Immature natural killer cell (primary cell): ENCODE results near the gene ZBTB16. TPM values are rescaled to one million over a fixed set of nuclear protein-coding genes. Genes with fewer than 3 reads are reported as not detected.

Experiments used
- DNase-seq, 3 donors: peaks; one replicate each; pipeline ENCODE4 v3.0.0; 2022; ENCODE audit warnings: mixed read lengths in 1 of 3
- H3K27ac Mint-ChIP-seq, 6 donors: one replicate each; pipeline ENCODE4 v1.8.0; 2020; ENCODE audit warnings: mixed read lengths in 6 of 6, mild to moderate bottlenecking in 5 of 6, inconsistent platforms in 4 of 6, moderate library complexity in 3 of 6
- H3K27me3 Mint-ChIP-seq, 3 donors: one replicate each; pipeline ENCODE4 v1.8.0; 2020 to 2021; ENCODE audit warnings: low read depth in 3 of 3, mild to moderate bottlenecking in 3 of 3, mixed read lengths in 3 of 3, moderate library complexity in 3 of 3, inconsistent platforms in 1 of 3
- H3K36me3 Mint-ChIP-seq, 3 donors: one replicate each; pipeline ENCODE4 v1.8.0; 2020; ENCODE audit warnings: mixed read lengths in 3 of 3, inconsistent platforms in 2 of 3, mild to moderate bottlenecking in 2 of 3
- H3K4me1 Mint-ChIP-seq, 2 donors: one replicate each; pipeline ENCODE4 v1.8.0; 2020; ENCODE audit warnings: inconsistent platforms in 2 of 2, mild to moderate bottlenecking in 2 of 2, mixed read lengths in 2 of 2, moderate library complexity in 1 of 2
- H3K4me3 Mint-ChIP-seq, 5 donors: one replicate each; pipeline ENCODE4 v1.8.0; 2020; ENCODE audit warnings: mild to moderate bottlenecking in 5 of 5, mixed read lengths in 5 of 5, inconsistent platforms in 3 of 5, moderate library complexity in 3 of 5
- H3K9me3 Mint-ChIP-seq, 6 donors: one replicate each; pipeline ENCODE4 v1.8.0; 2020; ENCODE audit warnings: mild to moderate bottlenecking in 6 of 6, mixed read lengths in 6 of 6, inconsistent platforms in 4 of 6, moderate library complexity in 3 of 6
- polyA plus RNA-seq, 3 donors: library from polyadenylated mRNA; unstranded; fragments of 300-500 nt; fragmentation: Illumina TruSeq; gene quantifications; one replicate each; pipeline ENCODE4 v1.2.3, GENCODE V29; 2021

ZBTB16 gene
- polyA plus RNA-seq, 3 donors from 2014 or later: 90.4 to 197 (median 92.5) TPM

DNA sequence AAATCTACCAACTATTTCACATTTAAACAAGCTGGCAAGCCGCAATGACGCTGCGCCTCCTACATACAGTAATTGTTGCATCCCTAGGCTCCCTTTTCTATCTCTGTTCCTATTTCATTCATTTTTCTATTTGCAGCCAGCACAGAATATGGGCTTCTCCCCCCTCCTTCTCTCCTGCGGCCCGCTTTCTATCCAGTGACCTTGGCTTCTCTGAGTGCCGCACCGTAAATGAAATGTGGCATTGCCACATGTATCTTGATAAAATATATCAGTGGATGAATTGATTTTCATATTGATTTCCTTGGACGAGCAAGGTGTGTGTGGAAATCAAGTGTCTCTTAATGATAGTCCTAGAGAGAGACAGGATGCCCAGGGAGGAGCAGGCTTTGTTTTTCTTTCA lies 70.2 kb downstream of the ZBTB16 start:
- peaks cover 0 to 4% (median 2%) of the 10 kb centered on the region in 3 donors for H3K27me3 Mint-ChIP-seq
- H3K36me3 Mint-ChIP-seq: peaks cover 0 to 23% (median 4%) of the 10 kb centered on the region in 3 donors
- H3K4me1 Mint-ChIP-seq: peaks cover 94 to 100% of the 10 kb centered on the region in 2 donors
- no peak for DNase-seq
- peak overlapping the region; percentile 86 to 96 (median 91) for H3K27ac Mint-ChIP-seq
- H3K4me3 Mint-ChIP-seq: peak overlapping the region; percentile 51 to 78 (median 75)
- no peaks in the 10 kb centered on the region for H3K9me3 Mint-ChIP-seq

DNA sequence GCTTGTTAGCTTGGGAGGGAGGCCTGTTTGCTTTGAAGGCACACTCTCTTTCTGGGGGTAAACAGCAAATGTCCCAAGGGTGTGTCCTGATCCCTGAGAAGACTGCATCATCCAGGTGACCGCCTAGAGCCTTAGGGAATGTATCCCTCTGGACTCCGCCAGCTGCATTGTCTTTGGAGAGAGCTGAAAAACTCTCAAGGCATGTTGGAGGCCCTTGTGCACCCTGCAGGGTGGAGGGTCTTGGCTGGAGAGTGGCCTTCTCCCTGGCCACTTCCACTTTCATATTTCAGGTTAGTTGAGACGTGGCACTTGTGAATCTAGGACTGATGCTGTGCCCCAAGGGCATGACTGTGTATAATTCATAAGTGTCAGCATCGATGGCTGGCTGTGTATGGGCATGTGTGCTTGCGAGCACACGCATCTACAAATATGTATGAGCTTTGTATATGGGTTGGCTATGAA lies 70.6 kb downstream of the ZBTB16 start:
- H3K4me3 Mint-ChIP-seq: peak overlapping the region; percentile 51 to 78 (median 75)
- peaks cover 0 to 4% (median 2%) of the 10 kb centered on the region in 3 donors for H3K27me3 Mint-ChIP-seq
- peaks cover 0 to 18% (median 4%) of the 10 kb centered on the region in 3 donors for H3K36me3 Mint-ChIP-seq
- H3K4me1 Mint-ChIP-seq: peaks cover 96 to 100% of the 10 kb centered on the region in 2 donors
- H3K9me3 Mint-ChIP-seq: no peaks in the 10 kb centered on the region
- H3K27ac Mint-ChIP-seq: peak overlapping the region; percentile 86 to 96 (median 91)
- DNase-seq: no peak

DNA sequence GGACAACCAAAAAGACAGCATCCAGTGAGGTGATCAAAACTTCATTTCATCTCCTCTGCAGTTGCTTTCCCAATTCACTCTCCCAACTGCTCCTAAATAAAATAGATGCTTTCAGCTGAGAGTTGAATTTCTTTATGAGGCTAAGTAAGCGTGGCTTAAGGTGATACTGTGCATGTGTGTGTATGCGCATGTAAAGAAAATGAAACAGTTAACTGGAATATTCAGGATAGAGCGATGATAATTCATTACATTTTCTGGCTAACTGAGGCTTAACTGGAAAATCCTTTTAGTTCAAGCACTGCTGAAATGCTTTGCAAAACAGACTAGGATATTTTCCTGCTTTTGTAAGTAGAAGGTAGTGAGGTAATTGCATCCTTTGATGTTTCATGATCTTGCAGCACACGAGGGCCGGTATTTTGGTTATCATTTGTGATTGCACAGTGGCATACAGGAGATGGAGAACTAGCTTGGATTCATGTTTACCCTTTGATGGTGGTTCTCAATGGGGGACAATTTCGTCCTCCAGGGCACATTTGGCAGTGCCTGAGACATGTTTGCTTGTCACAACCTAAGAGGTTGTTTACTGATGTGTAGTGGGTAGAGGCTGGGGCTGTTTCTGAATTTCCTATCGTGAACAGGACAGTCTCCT lies 71.2 kb downstream of the ZBTB16 start:
- Mint-ChIP-seq H3K4me3 (peak overlapping the region; percentile 51 to 78 (median 75)), H3K27me3 (peaks cover 0 to 4% (median 2%) of the 10 kb centered on the region in 3 donors), H3K27ac (peak overlapping the region; percentile 86 to 96 (median 91)), H3K4me1 (peaks cover 96 to 100% of the 10 kb centered on the region in 2 donors), H3K36me3 (peaks cover 0 to 16% (median 4%) of the 10 kb centered on the region in 3 donors), H3K9me3 (no peaks in the 10 kb centered on the region)
- no peak for DNase-seq

DNA sequence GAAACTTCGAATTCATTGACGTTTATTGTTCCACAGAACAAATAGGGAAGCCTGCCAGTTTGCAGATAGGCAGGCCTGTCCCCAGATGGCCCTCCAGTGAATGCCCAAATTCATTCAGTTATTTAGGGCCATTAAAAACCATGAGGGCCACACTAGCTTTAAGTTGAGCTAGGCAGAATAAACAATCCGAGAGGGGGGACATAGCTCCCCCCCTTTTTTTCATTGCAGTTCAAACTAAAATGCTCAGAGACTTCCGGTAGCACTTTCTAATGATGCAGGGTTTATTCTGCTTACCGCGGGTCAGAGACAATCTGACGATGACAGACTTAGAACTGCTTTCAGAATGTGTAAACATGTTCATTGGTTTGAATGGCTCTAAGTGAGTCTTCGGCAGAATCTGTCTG lies 72.0 kb downstream of the ZBTB16 start:
- Mint-ChIP-seq H3K36me3 (peaks cover 0 to 9% (median under 1%) of the 10 kb centered on the region in 3 donors), H3K27me3 (peaks cover 0 to 4% (median 2%) of the 10 kb centered on the region in 3 donors), H3K4me1 (peaks cover 98 to 100% of the 10 kb centered on the region in 2 donors), H3K27ac (peak overlapping the region; percentile 86 to 96 (median 91)), H3K4me3 (peak overlapping the region; percentile 51 to 76 (median 68)), H3K9me3 (no peaks in the 10 kb centered on the region)
- peak; percentile 62 to 69 (median 67) for DNase-seq

DNA sequence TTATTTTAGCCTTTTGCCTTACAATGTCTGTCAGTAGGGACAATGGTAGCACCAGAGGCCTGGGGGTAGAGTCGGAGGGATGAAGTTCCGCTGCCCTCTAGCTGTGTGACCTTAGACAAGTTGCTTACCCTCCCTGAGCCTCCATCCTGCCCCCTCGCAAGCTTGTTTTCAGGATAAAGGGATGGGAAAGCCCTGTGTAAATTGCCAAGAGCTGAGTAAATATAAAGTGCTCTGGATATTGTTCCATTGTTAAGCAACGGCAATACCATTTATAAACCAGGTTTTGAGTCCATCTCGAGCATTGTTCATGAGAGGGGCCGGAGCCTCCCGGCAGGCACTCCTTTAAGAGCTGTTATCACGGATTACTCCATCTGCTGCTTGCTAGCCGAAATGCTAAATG lies 72.9 kb downstream of the ZBTB16 start:
- H3K27ac Mint-ChIP-seq: peak overlapping the region; percentile 86 to 96 (median 91)
- DNase-seq: no peak
- H3K36me3 Mint-ChIP-seq: no peaks in the 10 kb centered on the region
- peaks cover 98 to 100% of the 10 kb centered on the region in 2 donors for H3K4me1 Mint-ChIP-seq
- peaks cover 0 to 4% (median 2%) of the 10 kb centered on the region in 3 donors for H3K27me3 Mint-ChIP-seq
- H3K4me3 Mint-ChIP-seq: peak overlapping the region in 3 of 5 donors; percentile 5 to 53 (median 8)
- no peaks in the 10 kb centered on the region for H3K9me3 Mint-ChIP-seq

DNA sequence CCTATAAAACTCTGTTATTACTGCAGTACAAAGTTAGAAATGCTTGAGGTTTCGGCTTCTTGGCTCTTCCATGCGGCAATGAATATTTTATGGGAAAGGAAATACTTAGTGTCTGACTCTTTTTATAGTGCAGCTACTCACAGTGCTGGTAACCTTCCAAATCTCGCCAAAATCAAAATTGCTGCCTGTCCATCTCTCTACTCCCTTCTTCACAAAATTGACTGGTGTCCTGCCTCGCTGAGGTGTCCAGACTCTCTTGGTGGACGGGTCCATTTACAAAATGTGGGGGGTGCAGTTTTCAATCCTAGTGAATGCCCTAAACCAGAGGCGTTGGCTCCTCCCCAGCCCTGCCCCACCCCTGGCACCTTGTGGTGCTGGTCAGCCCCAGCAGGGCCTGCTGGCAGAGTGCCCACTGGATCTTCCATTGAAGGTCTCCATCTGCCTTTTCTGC lies 73.5 kb downstream of the ZBTB16 start:
- Mint-ChIP-seq H3K27ac (peak overlapping the region; percentile 66 to 96 (median 89)), H3K9me3 (no peaks in the 10 kb centered on the region), H3K27me3 (peaks cover 0 to 7% (median 2%) of the 10 kb centered on the region in 3 donors), H3K4me1 (peaks cover 99 to 100% of the 10 kb centered on the region in 2 donors), H3K36me3 (no peaks in the 10 kb centered on the region), H3K4me3 (no peak overlapping the region)
- DNase-seq: no peak

DNA sequence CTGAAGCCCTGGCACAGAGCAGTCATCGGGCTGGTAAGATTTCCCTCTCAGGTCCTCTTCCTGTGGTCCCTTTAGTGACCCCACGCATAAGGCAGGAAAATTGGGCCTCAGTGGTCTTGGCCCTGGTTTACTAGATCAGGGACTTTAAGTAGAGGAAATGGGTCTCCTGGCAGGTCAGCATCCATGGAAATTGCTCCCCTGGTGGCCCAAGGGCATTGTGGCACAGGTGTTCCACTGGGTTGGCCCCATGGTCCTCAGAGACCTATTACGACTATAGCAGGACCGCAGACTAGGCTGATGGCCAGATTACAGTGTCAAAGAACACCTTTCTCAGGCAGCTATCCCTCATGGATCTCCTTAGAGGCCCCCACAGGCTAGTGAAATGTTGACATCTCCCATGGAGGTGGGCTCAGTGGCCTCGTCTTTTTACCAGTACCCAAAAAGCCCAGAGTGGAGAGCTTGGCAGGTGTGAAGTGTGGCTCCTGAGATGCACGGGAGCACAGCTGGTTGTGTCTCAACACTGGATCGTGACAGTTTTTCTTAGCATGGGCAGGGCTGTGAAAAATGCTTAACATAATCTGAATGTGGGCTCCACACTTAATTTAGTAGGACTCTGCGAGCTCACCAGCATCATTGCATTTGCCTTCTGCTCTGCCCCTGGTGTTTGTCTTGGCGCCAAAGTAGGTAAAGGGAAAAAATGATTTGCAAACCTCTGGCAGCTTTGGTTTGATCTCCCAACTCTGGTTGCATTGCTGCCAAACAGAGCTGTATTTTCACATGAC lies 74.2 kb downstream of the ZBTB16 start:
- Mint-ChIP-seq H3K4me3 (peak overlapping the region in 2 of 5 donors; percentile 26 to 34), H3K9me3 (no peaks in the 10 kb centered on the region), H3K27ac (peak overlapping the region; percentile 73 to 92 (median 87)), H3K4me1 (peaks cover 97 to 100% of the 10 kb centered on the region in 2 donors), H3K27me3 (peaks cover 0 to 8% (median 2%) of the 10 kb centered on the region in 3 donors), H3K36me3 (no peaks in the 10 kb centered on the region)
- DNase-seq: peak in 1 of 3 donors; percentile 35

DNA sequence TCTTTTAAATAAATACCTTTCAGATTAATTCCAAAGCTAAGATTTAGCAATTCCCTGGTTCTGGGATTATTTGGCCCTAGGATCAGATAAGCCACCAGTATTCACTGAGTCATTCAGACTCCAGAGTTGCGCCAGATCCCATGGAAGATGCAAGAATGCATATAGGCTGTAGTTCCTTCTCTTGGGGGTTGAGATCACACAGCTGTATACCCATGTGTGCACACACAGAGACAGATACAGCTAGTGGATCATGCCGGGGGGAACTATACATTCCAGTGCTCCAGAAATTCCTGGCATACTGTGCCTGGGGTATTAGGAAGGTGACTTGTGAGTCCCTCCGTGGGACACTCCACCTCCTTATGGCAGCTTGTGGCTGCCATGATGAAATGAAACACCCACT lies 75.4 kb downstream of the ZBTB16 start:
- DNase-seq: no peak
- H3K4me1 Mint-ChIP-seq: peaks cover 97 to 100% of the 10 kb centered on the region in 2 donors
- H3K36me3 Mint-ChIP-seq: peaks cover 0 to 3% (median 0%) of the 10 kb centered on the region in 3 donors
- peaks cover 0 to 7% (median 3%) of the 10 kb centered on the region in 3 donors for H3K27me3 Mint-ChIP-seq
- no peaks in the 10 kb centered on the region for H3K9me3 Mint-ChIP-seq
- peak overlapping the region; percentile 1 to 92 (median 87) for H3K27ac Mint-ChIP-seq
- H3K4me3 Mint-ChIP-seq: peak overlapping the region in 1 of 5 donors; percentile 36

DNA sequence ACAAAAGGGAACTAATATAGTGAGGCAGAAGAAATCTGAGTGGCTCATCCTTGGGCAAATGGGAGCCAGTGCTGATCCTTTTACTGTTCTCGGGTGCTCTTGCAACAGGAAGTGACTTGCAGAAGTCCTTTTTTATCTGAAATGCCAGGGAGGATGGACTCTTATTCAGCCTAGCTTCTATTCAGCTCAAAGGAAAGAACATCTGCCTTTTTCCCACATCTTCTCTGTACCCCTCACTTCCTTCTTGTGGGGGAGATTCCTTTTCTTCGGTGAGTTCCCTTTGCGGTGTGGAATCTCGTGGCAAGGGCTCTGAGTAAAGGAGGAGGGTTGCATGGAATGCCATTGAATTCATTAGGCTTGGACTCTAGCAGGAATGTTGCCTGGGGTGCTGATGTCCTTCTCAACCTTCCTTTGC lies 76.2 kb downstream of the ZBTB16 start:
- peaks cover 0 to 7% (median 3%) of the 10 kb centered on the region in 3 donors for H3K27me3 Mint-ChIP-seq
- no peak for DNase-seq
- H3K9me3 Mint-ChIP-seq: no peaks in the 10 kb centered on the region
- peak overlapping the region; percentile 1 to 92 (median 87) for H3K27ac Mint-ChIP-seq
- H3K4me3 Mint-ChIP-seq: peak overlapping the region in 3 of 5 donors; percentile 14 to 64 (median 53)
- peaks cover 95 to 100% of the 10 kb centered on the region in 2 donors for H3K4me1 Mint-ChIP-seq
- peaks cover 0 to 8% (median under 1%) of the 10 kb centered on the region in 3 donors for H3K36me3 Mint-ChIP-seq

DNA sequence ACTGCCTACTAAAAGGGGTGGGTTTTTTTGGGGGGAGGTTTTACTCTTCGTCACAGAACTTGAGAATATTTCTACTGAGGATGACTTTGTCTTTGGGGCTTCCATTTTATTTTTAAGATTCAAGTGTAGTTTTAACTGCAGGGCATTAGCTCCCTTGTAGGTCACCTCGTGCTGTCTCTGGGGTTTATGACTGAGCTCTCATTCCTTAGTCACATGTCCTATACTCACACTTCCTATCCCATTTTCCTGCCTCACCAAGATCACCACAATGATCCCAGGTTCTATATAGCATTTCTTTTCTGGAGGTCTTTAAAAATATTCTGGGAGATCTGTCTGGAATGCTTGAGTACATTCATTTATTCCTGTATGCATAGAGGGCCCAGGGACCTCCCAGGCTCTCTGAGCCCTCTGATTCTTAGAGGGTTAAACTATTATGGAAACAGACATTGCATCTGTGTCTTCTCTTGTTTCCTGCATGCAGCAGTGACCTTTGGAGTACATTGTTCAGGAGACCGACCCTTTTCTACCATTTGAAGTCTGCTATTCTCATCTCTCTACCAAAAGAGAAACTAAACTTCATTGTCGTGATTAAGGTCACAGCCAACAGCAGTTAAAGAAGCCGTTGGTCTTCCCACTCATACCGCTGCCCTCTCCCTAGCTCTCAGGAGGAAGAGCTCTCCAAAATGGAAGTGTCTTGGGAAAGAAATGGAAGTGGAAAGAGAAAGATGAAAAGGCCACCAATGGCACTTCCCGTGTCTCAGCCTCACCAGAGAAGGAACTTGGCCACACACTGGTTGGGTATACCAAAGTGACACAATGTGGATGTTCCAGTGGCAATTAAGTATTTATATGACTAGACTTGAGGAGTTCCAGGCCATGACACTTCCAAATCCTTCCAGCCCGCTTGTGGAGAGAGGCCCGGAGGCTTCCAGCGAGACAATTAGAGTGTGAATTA lies 77.5 kb downstream of the ZBTB16 start:
- DNase-seq: no peak
- H3K36me3 Mint-ChIP-seq: peaks cover 5 to 9% (median 8%) of the 10 kb centered on the region in 3 donors
- H3K9me3 Mint-ChIP-seq: no peaks in the 10 kb centered on the region
- peaks cover 1 to 7% (median 3%) of the 10 kb centered on the region in 3 donors for H3K27me3 Mint-ChIP-seq
- peak overlapping the region; percentile 78 to 93 (median 90) for H3K27ac Mint-ChIP-seq
- peaks cover 95 to 100% of the 10 kb centered on the region in 2 donors for H3K4me1 Mint-ChIP-seq
- peak overlapping the region; percentile 63 to 86 (median 84) for H3K4me3 Mint-ChIP-seq

DNA sequence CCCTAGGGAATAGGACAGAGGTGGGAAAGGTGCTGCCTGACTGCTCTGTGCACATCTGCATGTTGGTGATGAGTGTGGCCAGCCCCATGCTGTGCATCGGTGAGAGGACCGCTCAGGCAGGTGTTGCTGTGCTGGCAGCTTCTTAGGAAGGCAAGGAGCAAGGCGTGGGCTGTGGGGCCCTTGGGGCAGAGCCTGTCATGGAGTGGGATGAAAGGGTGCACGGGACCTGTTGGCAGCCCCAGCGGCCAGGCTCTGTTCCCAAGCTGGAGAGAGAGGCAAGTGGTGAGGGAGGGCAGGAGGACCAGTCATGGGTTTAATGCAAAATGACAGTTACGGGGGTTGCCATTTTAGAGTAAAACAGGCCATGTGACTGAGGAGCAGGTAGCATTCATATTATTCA lies 78.3 kb downstream of the ZBTB16 start:
- Mint-ChIP-seq H3K9me3 (no peaks in the 10 kb centered on the region), H3K27me3 (peaks cover 1 to 7% (median 3%) of the 10 kb centered on the region in 3 donors), H3K4me1 (peaks cover 95 to 100% of the 10 kb centered on the region in 2 donors), H3K4me3 (peak overlapping the region; percentile 63 to 86 (median 84)), H3K27ac (peak overlapping the region; percentile 78 to 93 (median 90)), H3K36me3 (peaks cover 5 to 9% (median 8%) of the 10 kb centered on the region in 3 donors)
- no peak for DNase-seq

DNA sequence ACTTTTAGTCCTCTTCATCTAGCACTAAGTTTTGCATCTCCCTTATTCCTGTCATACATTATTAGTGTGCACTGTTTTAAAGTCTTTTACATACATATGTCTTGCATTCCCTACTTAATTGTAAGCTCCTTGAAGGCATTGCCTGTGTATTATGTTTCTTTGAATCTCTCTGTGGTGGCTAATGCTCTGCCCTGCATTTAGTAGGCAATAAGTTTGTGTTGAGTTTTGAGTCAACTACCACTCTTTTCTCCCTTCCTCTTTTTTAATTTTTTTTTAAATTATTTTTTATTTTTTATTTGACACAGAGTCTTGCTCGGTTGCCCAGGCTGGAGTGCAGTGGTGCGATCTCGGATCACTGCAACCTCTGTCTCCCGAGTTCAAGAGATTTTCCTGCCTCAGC lies 78.9 kb downstream of the ZBTB16 start:
- peaks cover 1 to 7% (median 3%) of the 10 kb centered on the region in 3 donors for H3K27me3 Mint-ChIP-seq
- H3K4me1 Mint-ChIP-seq: peaks cover 96 to 100% of the 10 kb centered on the region in 2 donors
- DNase-seq: no peak
- H3K4me3 Mint-ChIP-seq: peak overlapping the region; percentile 49 to 84 (median 61)
- H3K27ac Mint-ChIP-seq: peak overlapping the region in 3 of 6 donors; percentile 72 to 92 (median 86)
- peaks cover 5 to 9% (median 8%) of the 10 kb centered on the region in 3 donors for H3K36me3 Mint-ChIP-seq
- H3K9me3 Mint-ChIP-seq: no peaks in the 10 kb centered on the region
